NT2/D1 (cell line): ENCODE data around the gene MRPL14.
"Not testable (repeated sequence)": the region's sequence is repeated elsewhere in the genome, so short reads cannot be mapped to it uniquely, and the experiment has no call there.

Experiments
- DNase-seq: peaks from one replicate; pipeline ENCODE4 v3.0.0-alpha.2; 2011; ENCODE audit warnings: low read depth, low spot score
- H3K27me3 ChIP-seq: 2 replicates; pipeline ENCODE4 v1.6.0; 2011; ENCODE audit warnings: mild to moderate bottlenecking; ENCODE audit not compliant: insufficient read length, insufficient read depth
- H3K36me3 ChIP-seq: 2 replicates; pipeline ENCODE4 v1.6.1; 2011; ENCODE audit warnings: mild to moderate bottlenecking, low read length, mixed read lengths; ENCODE audit not compliant: insufficient read depth, insufficient read length
- H3K4me1 ChIP-seq: 2 replicates; pipeline ENCODE4 v1.5.1; 2011; ENCODE audit not compliant: insufficient read depth, insufficient read length
- H3K4me3 ChIP-seq: 2 replicates; pipeline ENCODE4 v1.5.1; 2011; ENCODE audit warnings: low read depth; ENCODE audit not compliant: insufficient read length
- H3K9ac ChIP-seq: 2 replicates; pipeline ENCODE4 v1.6.0; 2011; ENCODE audit warnings: low read depth; ENCODE audit not compliant: insufficient read length
- H3K9me3 ChIP-seq: 2 replicates; pipeline ENCODE4 v1.5.1; 2011; ENCODE audit warnings: mild to moderate bottlenecking, low read length; ENCODE audit not compliant: insufficient read depth
- SUZ12 ChIP-seq: IDR thresholded peaks from 2 replicates; pipeline ENCODE4 v1.6.1; 2011; ENCODE audit not compliant: insufficient read length, insufficient read depth; ENCODE audit errors: extremely low read depth
- YY1 ChIP-seq: IDR thresholded peaks from 2 replicates; pipeline ENCODE4 v1.6.1; 2011; ENCODE audit not compliant: insufficient read length, insufficient read depth
- ZNF274 ChIP-seq: IDR thresholded peaks from 2 replicates; pipeline ENCODE4 v1.6.1; 2011; ENCODE audit warnings: mild to moderate bottlenecking, low read depth, low read length

MRPL14 gene

DNA sequence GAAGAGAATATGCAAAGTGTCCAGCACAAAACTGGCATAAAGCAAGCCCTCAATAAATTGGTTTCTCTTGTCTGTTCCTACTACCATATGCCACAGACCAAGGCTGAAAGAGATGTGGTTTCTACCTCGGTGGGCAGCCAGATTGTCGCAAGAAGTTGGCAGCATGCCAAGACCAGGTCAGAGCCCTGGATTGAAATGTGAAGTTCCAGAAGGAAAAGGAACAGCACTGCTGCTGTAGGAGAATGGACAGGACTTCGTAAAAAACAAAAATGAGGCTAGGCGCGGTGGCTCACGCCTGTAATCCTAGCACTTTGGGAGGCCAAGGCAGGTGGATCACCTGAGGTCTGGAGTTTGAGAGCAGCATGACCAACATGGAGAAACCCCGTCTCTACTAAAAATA lies 22.1 kb downstream of the MRPL14 start:
- Histone ChIP-seq H3K4me1 (peaks cover 3% of the 10 kb centered on the region), H3K27me3 (no peaks in the 10 kb centered on the region), H3K9me3 (no peaks in the 10 kb centered on the region), H3K36me3 (peaks cover 77% of the 10 kb centered on the region), H3K9ac (no peak overlapping the region), H3K4me3 (no peak overlapping the region)
- DNase-seq: no peak
- TF ChIP-seq YY1: no peak
- no peak for TF ChIP-seq ZNF274
- TF ChIP-seq SUZ12: no peak

DNA sequence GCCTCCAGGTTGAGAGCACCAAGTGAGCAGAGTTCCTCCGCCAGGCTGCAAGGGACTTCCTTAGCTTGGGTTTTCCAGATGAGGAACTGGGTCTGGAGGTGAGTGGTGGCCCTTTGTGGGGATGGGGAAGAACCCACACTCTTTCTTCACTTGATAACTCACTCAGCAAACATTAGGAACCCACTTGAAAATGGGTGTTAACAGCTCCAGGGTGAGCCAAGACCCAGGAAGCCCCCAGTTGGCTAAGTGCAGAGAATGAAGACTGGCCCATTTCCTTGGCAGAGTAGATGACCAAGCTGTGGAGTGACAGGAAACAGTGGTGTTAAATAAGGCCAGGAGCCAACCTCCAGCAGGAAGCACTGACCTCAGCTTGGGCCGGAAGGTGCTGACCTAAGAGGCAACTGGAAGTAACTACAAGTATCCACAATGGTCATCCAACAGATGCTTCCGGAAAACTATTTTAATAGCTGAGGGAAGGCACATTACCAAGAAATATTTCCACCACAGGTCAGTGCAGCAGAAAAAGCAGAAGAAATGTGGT lies 22.7 kb downstream of the MRPL14 start:
- no peaks in the 10 kb centered on the region for H3K27me3 ChIP-seq
- H3K9me3 ChIP-seq: no peaks in the 10 kb centered on the region
- no peak for TF ChIP-seq ZNF274
- TF ChIP-seq YY1: no peak
- TF ChIP-seq SUZ12: no peak
- no peak overlapping the region for H3K9ac ChIP-seq
- peaks cover 3% of the 10 kb centered on the region for H3K4me1 ChIP-seq
- no peak overlapping the region for H3K4me3 ChIP-seq
- no peak for DNase-seq
- H3K36me3 ChIP-seq: peaks cover 77% of the 10 kb centered on the region

DNA sequence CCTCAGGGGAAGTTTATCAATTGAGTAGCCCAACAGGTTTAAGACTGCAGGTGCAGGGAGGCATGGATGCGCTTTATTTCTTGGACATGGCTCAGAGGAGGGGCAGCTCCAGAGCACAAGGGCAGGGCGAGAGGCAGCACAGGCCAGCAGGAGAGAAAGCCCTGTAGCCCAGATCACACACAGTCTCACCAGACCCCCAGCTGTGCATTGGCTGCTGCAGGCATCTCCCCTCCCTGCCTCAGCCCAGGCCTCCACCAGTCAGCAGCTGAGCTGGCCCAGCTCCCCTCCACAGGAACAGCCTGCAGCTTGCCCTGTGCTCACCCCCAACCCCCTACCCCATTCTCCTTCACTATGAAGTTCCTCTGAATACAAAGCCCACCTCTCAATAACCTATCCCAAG lies 24.7 kb downstream of the MRPL14 start:
- Histone ChIP-seq H3K4me3 (no peak overlapping the region), H3K9me3 (no peaks in the 10 kb centered on the region), H3K4me1 (peaks cover 3% of the 10 kb centered on the region), H3K36me3 (peaks cover 66% of the 10 kb centered on the region), H3K9ac (peak overlapping the region; percentile 18), H3K27me3 (no peaks in the 10 kb centered on the region)
- TF ChIP-seq SUZ12: no peak
- no peak for TF ChIP-seq ZNF274
- no peak for TF ChIP-seq YY1
- no peak for DNase-seq

DNA sequence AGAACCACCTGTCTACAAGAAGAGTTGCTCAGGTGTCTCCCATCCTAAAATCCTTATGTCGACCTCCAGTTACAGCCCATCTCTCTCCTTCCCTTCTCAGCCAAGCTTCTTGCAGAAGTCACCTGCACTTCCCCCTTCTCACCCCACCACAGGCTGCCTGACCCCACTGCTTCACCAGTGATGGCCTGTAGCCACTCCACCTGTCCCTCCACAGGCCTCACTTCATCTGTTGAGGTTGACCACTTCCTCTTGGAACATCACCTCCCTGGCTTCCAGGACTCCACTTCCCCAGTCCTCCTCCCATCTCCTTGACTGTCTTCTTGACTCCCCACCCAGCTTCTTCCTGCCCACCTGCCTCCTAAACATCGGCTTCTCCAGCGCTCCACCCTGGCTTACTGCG lies 25.4 kb downstream of the MRPL14 start:
- Histone ChIP-seq H3K9ac (no peak overlapping the region), H3K27me3 (no peaks in the 10 kb centered on the region), H3K4me1 (peaks cover 3% of the 10 kb centered on the region), H3K9me3 (no peaks in the 10 kb centered on the region), H3K36me3 (peaks cover 66% of the 10 kb centered on the region), H3K4me3 (no peak overlapping the region)
- TF ChIP-seq YY1 (no peak), SUZ12 (no peak), ZNF274 (no peak)
- no peak for DNase-seq

DNA sequence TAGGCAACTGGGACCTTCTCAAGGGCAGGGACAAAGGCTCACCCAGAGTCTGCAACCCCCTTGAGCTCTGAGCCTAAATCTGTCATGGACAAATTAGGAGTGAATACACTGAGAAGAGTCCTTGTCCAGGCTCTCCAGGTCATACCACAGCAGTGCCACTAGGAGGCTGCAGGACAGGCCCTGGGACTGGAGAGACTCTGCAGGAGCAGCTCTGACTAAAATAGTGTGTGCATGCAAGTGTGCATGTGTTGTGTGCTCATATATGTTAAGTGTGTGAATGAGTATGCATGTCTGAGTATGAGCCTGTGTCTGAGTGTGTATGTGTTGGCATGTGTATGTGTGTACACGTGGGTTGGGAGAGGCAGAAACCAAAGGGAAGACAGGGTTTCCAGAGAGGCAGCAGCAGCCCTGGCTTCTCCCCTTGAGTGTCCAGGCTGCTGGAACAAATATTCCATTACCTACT lies 27.1 kb downstream of the MRPL14 start:
- Histone ChIP-seq H3K4me1 (peaks cover 3% of the 10 kb centered on the region), H3K27me3 (no peaks in the 10 kb centered on the region), H3K9me3 (no peaks in the 10 kb centered on the region), H3K36me3 (peaks cover 56% of the 10 kb centered on the region), H3K9ac (no peak overlapping the region), H3K4me3 (no peak overlapping the region)
- DNase-seq: no peak
- no peak for TF ChIP-seq SUZ12
- TF ChIP-seq ZNF274: no peak
- TF ChIP-seq YY1: no peak

DNA sequence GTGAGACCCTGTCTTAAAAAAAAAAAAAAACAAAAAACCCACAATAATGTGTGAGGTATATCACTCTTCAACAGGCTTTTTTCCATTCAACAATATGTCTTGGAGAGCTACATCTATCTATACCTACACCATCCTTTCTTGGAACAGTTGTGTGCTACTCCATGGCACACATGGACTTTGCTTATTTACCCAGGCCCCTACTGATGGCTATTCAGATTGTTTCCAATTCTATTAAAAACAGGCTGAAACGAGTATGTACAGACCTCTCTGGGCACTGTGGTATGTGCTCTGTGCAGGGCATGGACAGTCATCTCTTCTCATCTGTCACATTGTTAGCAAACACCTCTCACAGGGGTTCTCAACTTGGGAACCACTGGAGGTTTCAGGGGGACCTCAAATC lies 28.1 kb downstream of the MRPL14 start:
- TF ChIP-seq YY1 (no peak), SUZ12 (no peak), ZNF274 (no peak)
- H3K4me3 ChIP-seq: no peak overlapping the region
- H3K36me3 ChIP-seq: peaks cover 57% of the 10 kb centered on the region
- no peak overlapping the region for H3K9ac ChIP-seq
- H3K4me1 ChIP-seq: peaks cover under 1% of the 10 kb centered on the region
- H3K27me3 ChIP-seq: no peaks in the 10 kb centered on the region
- no peaks in the 10 kb centered on the region for H3K9me3 ChIP-seq
- no peak for DNase-seq

DNA sequence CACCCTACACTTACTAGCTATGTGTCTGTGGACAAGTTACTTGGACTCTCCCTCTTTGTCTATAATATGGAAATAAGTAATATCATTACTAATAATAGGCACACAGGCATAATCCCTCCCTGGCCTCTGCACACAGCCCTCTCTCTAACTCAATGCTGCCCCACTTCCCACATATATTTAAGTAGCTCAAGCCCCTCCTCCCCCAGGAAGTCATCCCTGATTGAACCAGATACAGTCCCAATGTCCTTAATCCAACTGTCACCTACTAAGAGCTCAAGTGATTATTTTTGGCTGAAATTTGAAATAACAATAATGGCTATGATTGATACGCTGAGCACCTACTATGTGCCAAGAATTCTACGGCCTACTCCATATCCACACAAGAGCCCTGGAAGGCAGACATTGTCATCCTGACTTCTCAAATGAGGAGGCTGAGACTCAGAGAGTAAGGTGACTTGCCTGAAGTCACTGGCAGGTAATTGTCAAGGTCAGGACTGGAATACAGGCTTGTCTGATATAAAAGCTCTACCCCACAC lies 29.4 kb downstream of the MRPL14 start:
- no peak overlapping the region for H3K4me3 ChIP-seq
- no peak overlapping the region for H3K9ac ChIP-seq
- H3K4me1 ChIP-seq: no peaks in the 10 kb centered on the region
- no peaks in the 10 kb centered on the region for H3K27me3 ChIP-seq
- TF ChIP-seq YY1: no peak
- TF ChIP-seq SUZ12: no peak
- TF ChIP-seq ZNF274: no peak
- H3K9me3 ChIP-seq: no peaks in the 10 kb centered on the region
- DNase-seq: no peak
- H3K36me3 ChIP-seq: peaks cover 56% of the 10 kb centered on the region

DNA sequence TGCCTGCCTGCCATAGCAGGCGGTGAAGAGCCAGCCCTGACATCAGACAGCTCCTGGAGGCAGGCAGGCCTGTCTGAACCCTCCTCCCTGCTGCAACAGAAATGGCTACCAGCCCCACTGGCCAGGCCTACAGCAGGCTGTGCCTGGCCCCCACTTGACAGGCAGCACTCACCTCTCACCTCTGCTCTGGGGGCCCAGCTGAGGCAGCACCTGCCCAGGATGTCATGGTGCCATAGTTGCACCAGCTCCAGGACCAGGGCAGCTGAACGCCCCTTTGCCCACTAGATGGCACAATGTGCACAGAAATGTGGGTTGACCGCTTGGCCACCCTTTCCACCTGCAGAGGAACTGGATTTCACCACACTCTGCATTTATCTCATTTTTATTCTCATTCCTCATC lies 30.6 kb downstream of the MRPL14 start:
- TF ChIP-seq YY1: no peak
- TF ChIP-seq SUZ12: no peak
- Histone ChIP-seq H3K4me1 (no peaks in the 10 kb centered on the region), H3K27me3 (no peaks in the 10 kb centered on the region), H3K9me3 (no peaks in the 10 kb centered on the region), H3K9ac (no peak overlapping the region), H3K4me3 (no peak overlapping the region), H3K36me3 (peaks cover 57% of the 10 kb centered on the region)
- DNase-seq: no peak

DNA sequence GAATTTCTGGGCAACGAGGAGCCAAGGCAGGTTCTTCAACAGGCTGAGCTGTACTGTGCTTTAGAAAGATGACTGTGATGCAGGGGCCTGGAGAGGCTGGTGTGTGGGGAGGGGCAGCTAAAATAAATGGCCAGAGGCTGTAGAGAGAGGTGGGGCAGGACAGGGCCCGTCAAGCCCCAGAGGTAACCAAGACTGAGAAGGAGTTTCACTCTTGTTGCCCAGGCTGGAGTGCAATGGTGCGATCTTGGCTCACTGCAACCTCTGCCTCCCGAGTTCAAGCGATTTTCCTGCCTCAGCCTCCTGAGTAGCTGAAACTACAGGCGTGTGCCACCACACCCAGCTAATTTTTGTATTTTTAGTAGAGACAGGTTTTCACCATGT lies 32.0 kb downstream of the MRPL14 start:
- not testable (repeated sequence) for H3K9me3 ChIP-seq, H3K9ac ChIP-seq, H3K4me1 ChIP-seq, DNase-seq, H3K4me3 ChIP-seq, H3K27me3 ChIP-seq
- H3K36me3 ChIP-seq: peaks cover 52% of the 10 kb centered on the region
